DMS 273 treated with DMSO at 0.1 percent for 48 hours (cell line): ENCODE data around the gene NYNRIN.
"Not testable (repeated sequence)": the region's sequence is repeated elsewhere in the genome, so short reads cannot be mapped to it uniquely, and the experiment has no call there.

Source experiments
- DNase-seq: peaks from one replicate; lab custom pipeline; 2025; lab: John Stamatoyannopoulos, UW

The NYNRIN gene

DNA sequence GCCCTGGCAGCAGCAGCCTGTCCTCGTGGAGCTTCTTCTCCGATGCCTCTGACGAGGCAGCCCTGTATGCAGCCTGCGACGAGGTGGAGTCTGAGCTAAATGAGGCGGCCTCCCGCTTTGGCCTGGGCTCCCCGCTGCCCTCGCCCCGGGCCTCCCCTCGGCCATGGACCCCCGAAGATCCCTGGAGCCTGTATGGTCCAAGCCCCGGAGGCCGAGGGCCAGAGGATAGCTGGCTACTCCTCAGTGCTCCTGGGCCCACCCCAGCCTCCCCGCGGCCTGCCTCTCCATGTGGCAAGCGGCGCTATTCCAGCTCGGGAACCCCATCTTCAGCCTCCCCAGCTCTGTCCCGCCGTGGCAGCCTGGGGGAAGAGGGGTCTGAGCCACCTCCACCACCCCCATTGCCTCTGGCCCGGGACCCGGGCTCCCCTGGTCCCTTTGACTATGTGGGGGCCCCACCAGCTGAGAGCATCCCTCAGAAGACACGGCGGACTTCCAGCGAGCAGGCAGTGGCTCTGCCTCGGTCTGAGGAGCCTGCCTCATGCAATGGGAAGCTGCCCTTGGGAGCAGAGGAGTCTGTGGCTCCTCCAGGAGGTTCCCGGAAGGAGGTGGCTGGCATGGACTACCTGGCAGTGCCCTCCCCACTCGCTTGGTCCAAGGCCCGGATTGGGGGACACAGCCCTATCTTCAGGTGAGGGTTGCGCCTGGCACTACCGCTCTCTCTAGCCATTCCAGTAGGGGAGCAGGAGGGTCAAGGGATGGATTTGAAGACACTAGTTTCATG lies 28.7 kb upstream of the NYNRIN start:
- DNase-seq = no peak

DNA sequence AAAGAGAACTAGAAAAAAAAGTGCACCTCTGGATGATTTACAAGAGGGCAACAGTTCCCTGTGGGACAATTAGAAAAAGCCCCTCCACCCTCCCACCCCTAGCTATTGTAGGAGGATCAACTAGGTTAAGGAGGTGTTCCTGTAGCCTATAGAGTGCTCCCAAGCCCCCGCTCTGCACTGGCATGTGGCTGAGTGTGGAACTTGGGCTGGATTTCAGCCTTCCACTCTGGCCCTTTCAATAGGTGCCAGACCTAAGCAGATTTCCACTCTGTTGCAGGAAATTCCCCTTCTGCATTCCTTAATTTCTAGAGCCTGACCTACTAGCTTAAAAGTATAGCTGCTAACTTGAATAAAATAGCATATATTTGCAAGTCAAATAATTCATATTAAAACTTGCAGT lies 28.1 kb upstream of the NYNRIN start:
- no peak for DNase-seq

DNA sequence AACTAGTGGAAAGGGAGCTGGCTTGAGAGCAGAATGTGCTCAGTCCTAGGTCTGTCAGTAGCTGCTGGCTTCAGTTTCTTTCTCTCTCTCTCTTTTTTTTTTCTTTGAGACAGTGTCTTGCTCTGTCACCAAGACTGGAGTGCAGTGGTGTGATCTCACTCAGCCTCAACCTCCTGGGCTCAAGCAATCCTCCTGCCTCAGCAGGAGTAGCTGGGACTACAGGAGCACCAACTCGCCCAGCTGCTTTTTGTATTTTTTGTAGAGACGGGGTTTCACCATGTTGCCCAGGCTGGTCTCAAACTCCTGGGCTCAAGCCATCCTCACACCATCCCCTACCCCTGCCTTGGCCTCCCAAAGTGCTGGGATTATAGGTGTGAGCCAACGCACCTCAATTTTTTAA lies 27.2 kb upstream of the NYNRIN start:
- not testable (repeated sequence) for DNase-seq

DNA sequence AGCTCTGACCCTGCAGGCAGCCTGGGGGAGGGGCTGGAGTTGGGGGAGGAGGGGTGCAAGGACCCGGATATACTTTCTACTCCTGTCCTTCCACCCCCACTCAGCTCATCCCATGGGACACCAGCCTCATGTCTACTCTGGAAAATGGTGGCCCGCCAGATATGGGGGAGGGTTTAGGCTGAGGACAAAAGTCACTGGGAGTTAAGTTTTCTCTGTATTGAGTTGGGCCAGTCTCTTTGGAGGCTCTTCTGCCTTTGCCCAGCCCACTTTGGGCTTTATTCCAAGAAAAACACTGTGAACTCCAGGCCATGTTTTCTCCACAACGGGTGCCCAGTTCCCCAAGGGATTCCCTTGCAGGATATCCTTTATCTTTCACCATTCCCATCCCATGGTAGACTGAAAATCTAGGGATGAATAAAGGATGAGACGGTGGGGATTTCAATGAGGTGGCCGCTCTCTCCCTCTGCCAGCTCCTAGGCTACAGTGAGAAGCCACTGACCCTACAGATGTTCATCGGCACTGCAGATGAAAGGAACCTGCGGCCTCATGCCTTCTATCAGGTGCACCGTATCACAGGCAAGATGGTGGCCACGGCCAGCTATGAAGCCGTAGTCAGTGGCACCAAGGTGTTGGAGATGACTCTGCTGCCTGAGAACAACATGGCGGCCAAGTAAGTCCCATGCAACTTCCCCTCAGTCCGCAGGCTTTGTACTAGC lies 25.9 kb upstream of the NYNRIN start:
- DNase-seq = no peak

DNA sequence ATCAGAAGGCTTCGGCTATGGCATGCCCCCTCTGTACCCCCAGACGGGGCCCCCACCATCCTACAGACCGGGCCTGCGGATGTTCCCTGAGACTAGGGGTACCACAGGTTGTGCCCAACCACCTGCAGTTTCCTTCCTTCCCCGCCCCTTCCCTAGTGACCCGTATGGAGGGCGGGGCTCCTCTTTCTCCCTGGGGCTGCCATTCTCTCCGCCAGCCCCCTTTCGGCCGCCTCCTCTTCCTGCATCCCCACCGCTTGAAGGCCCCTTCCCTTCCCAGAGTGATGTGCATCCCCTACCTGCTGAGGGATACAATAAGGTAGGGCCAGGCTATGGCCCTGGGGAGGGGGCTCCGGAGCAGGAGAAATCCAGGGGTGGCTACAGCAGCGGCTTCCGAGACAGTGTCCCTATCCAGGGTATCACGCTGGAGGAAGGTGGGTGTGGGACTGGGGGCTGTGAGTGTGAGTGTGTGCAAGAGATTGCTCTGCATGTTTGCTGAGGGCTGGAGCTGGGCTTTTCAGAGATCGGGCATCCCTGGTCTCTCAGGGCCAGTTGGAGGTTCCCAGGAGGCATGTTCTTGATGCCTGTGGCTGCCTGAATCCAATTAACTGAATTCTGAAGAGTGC lies 22.2 kb upstream of the NYNRIN start:
- no peak for DNase-seq

DNA sequence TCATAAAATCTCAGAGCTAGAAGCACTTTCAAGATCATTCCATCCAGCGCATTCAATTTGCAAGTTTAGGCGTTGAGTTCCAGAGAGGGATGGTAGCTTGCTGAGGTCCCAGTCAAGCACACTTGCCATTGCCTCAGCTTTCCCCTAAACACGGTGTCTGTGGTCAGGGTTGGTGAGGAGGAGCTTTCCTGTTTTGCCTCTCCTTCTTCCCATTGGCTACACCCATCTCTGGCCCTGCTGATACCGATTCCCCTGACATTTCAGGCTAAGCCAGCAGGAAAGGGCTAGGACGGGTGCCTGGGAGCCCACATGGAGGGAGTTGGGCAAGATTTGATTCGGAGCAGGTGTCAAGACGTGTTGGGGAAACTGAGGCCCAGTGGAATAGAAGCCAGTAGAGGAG lies 21.7 kb upstream of the NYNRIN start:
- no peak for DNase-seq

DNA sequence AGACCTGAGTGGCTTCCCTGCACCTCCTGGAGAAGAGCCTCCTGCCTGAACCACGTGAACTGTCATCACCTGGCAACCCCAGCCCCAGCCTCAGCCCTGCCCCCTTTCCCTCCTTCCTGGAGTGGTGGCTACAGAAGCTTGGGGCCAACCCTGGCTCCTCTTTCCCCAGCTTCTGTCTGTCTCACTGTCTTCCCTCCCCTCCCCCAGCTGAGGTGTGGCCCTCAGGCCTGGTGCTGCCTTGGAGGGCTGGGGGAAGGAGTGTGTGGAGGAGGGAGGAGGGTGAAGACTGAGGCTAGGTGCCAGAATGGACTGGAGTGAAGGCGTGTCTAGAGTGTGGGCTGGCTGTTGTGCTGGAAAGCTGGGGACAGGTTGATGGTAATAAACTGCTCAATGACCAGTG lies 21.1 kb upstream of the NYNRIN start:
- DNase-seq = no peak

DNA sequence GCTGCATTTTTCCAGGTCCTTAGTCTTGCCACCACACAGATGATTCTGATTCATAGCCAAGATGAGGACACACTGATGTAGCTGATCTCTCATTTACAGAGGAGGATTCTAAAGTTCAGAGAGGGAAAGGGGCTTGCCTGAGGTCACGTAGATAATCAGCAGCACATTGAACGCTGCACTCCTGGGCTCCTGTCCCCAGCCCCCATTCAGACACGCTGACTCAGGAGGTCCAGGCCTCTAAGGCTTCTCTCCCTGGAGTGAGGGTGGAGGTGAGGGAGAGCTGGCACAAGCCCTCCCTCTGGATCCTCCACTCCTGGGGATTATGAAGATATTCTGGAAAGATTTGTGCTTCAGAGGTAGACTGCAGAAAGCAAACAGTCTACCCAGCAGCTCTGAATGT lies 20.5 kb upstream of the NYNRIN start:
- no peak for DNase-seq

DNA sequence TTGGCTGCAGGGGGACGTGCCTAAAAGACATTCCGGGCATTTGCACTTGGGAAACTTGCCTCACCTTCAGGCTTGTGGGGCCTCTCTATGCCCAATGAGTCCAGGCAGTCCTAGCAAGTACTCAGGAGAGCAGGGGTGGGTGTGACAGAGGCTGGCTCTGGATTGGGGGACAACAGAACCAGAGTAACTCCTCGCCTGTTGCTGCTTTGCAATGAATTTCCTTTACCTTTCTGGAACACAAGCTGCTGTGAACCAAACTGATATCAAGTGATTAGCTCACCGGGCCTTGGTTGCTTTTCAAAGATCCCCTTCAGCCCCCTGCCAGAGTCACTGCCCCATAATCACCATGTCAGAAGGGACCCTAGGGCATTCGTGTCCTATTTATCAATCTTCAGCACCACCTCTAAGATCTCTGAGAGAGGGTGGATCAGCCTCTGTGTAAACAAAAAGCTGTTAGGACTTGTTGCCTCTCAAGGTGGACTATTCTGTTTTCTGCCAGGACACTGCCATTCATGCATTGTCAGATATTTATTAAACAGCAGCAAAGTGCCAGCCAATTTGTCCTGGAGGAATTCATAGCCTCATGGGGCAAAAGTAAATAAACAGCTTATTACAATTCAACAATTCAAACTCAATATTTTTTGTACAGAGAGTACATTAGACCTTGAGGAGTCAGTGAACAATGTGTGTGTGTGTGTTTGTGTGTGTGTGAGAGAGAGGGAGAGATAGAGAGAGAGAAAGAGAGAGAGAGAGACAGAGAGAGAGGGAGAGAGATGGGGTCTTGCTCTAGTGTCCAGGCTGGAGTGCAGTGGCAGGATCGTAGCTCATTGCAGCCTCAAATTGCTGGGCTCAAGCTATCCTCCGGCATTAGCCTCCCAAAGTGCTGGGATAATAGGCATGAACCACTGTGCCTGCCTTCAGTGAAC lies 19.6 kb upstream of the NYNRIN start:
- no peak for DNase-seq

DNA sequence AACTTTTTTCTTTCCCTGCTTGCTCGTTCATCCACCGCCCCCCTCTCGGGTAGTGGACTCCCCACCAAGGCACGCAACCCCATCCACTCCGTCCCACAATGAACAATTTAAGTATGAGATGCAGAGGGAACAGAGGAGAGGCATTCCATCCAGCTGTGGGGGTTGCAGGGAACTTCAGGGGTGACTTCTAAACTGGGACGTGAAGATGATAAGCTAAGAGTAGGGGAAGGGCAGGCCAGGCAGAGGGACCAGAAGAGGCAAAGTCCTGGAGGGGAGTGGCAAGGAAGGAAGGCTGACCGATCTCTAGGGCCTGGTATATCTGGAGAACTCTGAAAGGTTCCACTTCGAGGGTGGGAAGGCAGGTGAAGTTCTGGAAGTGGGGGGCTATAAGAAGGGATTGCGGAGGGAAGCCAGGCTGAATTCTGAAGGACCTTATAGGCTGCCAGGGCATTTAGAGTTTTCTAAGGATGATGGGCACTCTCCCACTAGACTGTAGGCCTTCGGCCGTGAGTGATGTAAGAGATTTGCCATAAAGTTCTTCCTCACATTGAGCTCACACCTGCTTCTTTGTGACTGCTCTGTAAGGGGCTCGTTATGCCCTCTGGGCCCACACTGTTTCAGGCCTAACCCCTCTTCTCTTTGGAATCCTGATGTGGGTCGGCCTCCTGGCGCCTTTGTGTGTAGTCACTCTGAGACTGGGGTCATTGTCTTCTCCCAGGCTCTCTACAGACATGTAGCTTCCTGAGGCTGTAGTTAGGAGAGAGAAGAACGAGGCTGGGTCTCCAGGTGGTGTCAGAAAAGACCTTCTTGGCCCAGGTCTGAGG lies 18.7 kb upstream of the NYNRIN start:
- no peak for DNase-seq

DNA sequence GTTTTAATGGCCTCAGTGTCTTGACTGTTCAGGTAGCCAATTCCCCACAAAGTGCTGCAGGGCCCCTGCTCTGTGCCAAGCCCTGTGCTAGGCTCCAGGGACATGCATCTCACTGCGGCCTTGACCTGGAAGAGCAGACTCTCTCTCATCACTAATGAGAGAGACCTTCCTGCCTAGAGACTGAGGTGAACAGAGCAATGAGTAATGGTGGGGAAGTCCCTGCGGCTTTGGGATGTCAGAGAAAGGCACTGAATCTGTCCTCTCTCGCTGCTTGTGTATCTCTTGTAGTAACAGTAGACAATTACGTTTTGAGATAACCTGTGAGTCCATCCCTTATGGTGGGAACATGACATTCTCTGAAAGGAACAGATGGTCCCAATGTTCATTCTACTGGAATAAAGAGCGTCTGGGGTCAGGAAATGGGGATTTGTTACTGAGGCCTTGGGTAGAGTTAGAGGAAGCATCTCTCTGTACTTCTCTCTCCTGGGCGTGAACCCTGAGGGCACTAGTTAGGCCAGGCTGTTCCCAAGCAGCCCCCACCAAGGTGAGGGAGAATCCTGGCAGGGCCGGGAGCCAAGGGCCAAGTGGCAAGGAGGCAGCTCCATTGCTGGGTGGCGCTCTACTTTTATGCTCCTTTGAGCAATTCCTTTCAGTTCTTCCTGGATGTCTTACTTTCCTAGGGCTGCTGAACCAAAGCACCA lies 17.3 kb upstream of the NYNRIN start:
- peak; percentile 68 for DNase-seq

DNA sequence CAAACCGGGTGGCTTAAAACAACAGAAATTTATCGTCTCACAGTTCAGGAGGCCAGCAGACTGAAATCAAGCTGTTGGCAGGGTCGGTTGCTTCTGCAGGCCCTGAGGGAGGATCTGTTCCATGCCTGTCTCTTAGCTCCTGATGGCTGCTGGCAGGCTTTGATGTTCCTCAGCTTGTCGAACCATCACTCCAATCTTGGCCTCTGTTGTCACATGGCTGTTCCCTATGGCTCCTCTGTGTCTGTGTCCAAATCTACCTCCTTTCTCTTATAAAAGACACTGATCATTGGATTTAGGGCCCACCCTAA lies 16.8 kb upstream of the NYNRIN start:
- no peak for DNase-seq

DNA sequence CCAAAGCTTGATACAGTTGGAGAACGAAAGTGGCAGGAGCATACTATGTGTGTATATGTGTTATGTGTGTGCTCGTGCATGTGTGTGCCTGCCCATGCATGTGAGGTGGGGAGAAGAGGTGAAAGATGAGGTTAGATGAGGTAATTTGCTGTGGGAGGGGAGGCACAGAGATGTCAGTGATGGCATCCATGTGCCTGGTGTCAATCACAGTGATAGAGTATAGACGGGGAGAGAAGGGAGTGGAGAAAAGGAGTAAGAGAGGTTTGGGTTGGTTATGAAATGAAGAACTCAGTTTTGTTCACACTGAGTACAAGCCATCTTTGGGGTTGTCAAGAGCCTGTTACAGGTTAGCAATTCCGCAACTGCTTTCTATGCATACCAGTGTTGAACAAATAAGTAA lies 14.6 kb upstream of the NYNRIN start:
- DNase-seq = no peak

DNA sequence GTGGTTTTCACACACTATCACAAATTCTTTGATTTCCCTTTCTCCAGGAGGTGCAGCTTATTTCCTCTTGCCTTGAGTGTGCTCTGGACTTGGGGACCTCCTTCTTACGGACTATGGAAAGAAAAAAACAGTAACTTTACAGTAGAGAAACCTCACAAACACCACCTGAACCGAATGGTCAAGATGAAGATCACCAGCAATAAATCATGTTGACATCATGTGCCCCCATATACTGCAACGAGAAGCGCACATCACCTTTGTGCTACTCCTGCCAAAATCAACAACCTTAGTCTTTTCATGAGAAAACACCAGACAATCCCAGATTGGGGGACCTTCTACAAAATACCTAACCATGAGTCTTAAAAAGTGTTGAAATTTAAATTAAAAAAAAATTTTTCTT lies 13.3 kb upstream of the NYNRIN start:
- DNase-seq = no peak

DNA sequence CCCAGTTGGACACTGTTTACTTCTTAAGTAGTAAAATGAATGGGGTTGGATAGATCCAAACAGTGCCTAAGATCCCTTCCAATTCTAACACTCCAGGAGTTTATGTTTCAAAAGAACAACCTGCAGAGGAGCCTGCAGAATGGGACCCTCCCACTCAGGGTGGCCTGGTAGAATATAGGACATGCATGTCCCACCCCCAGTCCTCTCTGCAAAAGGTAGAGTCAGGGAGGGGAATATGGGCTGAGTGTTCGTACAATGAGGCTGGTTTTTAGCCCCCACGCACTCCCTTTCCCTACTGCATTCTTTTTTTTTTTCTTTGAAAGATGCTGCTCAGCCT lies 11.8 kb upstream of the NYNRIN start:
- no peak for DNase-seq

DNA sequence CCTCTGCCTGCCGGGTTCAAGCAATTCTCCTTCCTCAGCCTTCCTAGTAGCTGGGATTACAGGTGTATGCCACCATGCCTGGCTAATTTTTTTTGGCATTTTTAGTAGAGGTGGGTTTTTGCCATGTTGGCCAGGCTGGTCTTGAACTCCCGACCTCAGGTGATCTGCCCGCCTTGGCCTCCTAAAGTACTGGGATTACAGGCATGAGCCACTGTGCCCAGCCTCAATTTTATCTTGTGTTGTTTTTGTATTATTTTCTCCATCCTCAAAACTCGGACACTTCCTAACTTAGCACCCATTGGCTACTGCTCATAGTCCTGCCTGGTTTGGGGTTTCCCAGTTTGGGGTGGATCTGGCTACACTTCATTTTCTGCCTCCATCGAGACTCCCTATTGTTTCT lies 11.2 kb upstream of the NYNRIN start:
- not testable (repeated sequence) for DNase-seq

DNA sequence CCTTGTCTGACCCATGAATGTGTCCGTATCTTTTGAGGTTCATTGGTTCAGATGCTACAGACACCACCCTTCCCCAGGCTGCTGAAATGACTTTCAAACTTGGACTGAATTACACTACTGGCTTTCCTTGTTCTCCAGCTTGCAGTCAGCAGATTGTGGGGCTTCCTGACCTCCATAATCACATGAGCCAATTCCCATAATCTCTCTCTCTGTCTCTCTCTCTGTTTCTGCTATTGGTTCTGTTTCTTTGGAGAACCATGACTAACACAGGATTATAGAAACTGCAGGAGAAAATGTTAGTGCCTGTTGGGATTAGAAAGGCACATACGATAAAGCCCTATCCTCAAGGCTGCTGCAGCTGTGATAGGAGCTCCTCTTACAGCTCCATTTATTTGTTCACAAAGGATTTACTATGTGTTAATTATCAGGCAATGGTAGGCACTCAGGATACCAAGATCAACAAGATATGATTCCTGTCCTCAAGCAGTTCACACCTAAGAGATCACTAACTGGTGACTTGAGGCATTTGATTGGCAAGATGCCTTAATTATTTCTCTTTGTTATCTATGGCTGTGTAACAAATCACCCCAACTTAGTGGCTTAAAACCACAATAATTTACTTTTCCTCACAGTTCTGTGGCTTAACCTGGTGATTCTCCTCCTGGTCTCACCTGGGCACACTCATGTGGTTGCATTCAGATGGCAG lies 10.2 kb upstream of the NYNRIN start:
- no peak for DNase-seq

DNA sequence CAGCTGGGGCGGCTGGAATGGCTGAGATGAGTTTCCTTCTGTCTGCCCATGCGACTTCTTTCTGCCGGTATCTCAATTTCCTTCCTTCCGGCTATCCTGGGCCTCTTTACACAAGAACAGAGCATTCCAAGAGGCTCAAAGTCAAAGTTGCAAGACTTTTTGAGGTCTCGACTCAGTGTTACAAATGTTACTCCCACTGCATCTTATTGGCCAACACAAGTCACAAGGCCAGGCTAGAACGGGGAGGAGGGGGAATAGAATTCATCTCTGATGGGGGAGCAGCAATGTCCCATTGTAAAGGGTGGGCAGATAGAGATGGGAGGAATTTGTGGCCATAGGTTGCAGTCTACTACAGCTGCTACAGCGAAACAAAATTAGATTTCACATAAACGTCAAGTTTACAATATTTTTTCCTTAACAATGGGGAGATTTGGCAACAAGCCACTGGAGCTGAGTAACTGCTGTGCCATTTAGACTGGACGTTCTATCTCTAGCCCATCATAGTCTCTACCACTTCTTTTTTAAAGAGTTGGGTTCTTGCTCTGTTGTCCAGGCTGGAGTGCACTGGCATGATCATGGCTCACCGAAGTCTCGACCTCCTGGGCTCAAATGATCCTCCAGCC lies 9.5 kb upstream of the NYNRIN start:
- no peak for DNase-seq

DNA sequence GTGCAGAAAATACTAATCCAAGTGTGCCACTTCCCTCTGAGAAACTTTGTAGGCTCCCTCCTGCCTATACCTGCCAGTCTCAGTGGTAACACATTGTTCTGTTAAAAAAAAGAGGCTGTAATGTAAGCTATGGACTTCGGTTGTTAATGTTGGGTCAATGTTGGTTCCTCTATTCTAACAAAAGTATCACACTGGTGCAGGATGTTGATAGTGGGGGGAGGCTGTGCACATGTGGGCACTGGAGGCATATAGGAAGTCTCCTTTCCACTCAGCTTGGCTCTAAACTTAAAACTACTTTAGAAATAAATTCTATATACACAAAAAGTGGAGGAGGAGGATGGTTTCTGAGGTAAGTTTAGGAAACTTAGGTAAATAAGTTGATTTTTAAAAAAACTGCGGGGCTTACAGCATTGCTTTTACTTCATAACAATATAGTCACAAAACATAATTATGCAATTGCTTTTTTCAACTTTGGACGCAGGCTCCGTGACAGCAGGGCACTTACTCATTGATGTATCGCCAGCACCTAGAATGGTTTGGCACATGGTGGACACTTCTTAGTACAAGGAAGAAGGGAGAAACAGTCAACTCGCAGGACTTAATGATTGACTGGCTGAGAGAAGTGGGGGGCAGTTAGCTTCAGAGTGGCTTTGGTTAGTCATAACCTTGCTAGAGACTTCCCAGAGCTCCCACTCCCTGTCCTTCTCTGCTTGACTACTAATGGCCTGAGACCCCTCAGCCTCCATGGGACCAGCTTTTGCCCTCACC lies 7.9 kb upstream of the NYNRIN start:
- no peak for DNase-seq
